ENCODE results near the gene PTPRT. TPM values are rescaled to one million over a fixed set of nuclear protein-coding genes. Genes with fewer than 3 reads are reported as not detected.

Gene PTPRT
- total and polyA plus RNA-seq, 7 donors, result under 0.01 to 0.09 (median 0.03) TPM; not detected in 1

GRCh38 chr20:42274986-42275385, 914.7 kb downstream of the PTPRT start:
- no peaks in the 10 kb centered on the region for H3K27me3 ChIP-seq (ENCODE audit: insufficient read depth in 3 of 3, low read length in 2 of 3)
- intact Hi-C loops (cut with DNase I), result no loop called here
- no peaks in the 10 kb centered on the region for H3K4me1 ChIP-seq
- H3K9me3 ChIP-seq, result no peaks in the 10 kb centered on the region
- TF ChIP-seq CTCF (IDR thresholded peaks at IDR 0.05), result no peak
- H3K4me3 ChIP-seq, result no peak overlapping the region
- H3K27ac ChIP-seq, result no peak overlapping the region
- DNase-seq (no peak), ATAC-seq (no peak)
- 62 to 65% (median 62%) methylated on average over 2 of the region's 2 CpGs for WGBS, 3 donors
- no peaks in the 10 kb centered on the region for H3K36me3 ChIP-seq (ENCODE audit: insufficient read depth in 1 of 2, low read depth in 1 of 2)

- DNase-seq, result no peak
- Histone ChIP-seq H3K27me3 (ENCODE audit: insufficient read depth in 3 of 3, low read length in 2 of 3) (no peaks in the 10 kb centered on the region), H3K4me1 (no peaks in the 10 kb centered on the region), H3K27ac (no peak overlapping the region), H3K9me3 (no peaks in the 10 kb centered on the region), H3K36me3 (ENCODE audit: insufficient read depth in 1 of 2, low read depth in 1 of 2) (no peaks in the 10 kb centered on the region), H3K4me3 (no peak overlapping the region)
- no peak for ATAC-seq
- no peak for TF ChIP-seq CTCF (IDR thresholded peaks at IDR 0.05)
- 90 to 94% (median 93%) methylated on average over 6 of the region's 6 CpGs for WGBS, 3 donors
- intact Hi-C loops (cut with DNase I), result no loop called here
Measured at GRCh38 chr20:42272516-42272915, 917.2 kb downstream of the PTPRT start.

- Histone ChIP-seq H3K36me3 (ENCODE audit: insufficient read depth in 1 of 2, low read depth in 1 of 2) (no peaks in the 10 kb centered on the region), H3K9me3 (no peaks in the 10 kb centered on the region), H3K27me3 (ENCODE audit: insufficient read depth in 3 of 3, low read length in 2 of 3) (no peaks in the 10 kb centered on the region), H3K27ac (no peak overlapping the region), H3K4me3 (no peak overlapping the region), H3K4me1 (no peaks in the 10 kb centered on the region)
- DNase-seq (no peak), ATAC-seq (no peak)
- intact Hi-C loops (cut with DNase I), result no loop called here
- no peak for TF ChIP-seq CTCF (IDR thresholded peaks at IDR 0.05)
- WGBS, 3 donors, result 54 to 69% (median 67%) methylated on average over 2 of the region's 2 CpGs
Measured at GRCh38 chr20:42270539-42270938, 919.2 kb downstream of the PTPRT start.

- no peak for TF ChIP-seq CTCF (IDR thresholded peaks at IDR 0.05)
- no peak overlapping the region for H3K27ac ChIP-seq
- no peaks in the 10 kb centered on the region for H3K27me3 ChIP-seq (ENCODE audit: insufficient read depth in 3 of 3, low read length in 2 of 3)
- no peaks in the 10 kb centered on the region for H3K9me3 ChIP-seq
- intact Hi-C loops (cut with DNase I), result no loop called here
- H3K4me3 ChIP-seq, result no peak overlapping the region
- ATAC-seq (no peak), DNase-seq (no peak)
- no peaks in the 10 kb centered on the region for H3K36me3 ChIP-seq (ENCODE audit: insufficient read depth in 1 of 2, low read depth in 1 of 2)
- 61 to 66% (median 62%) methylated on average over 4 of the region's 4 CpGs for WGBS, 3 donors
- H3K4me1 ChIP-seq, result no peaks in the 10 kb centered on the region
Measured at GRCh38 chr20:42267793-42268384, 921.8 kb downstream of the PTPRT start.

GRCh38 chr20:42261766-42262270, 927.9 kb downstream of the PTPRT start:
- Histone ChIP-seq H3K4me1 (no peaks in the 10 kb centered on the region), H3K9me3 (no peaks in the 10 kb centered on the region), H3K4me3 (no peak overlapping the region), H3K36me3 (ENCODE audit: insufficient read depth in 1 of 2, low read depth in 1 of 2) (no peaks in the 10 kb centered on the region), H3K27ac (no peak overlapping the region), H3K27me3 (ENCODE audit: insufficient read depth in 3 of 3, low read length in 2 of 3) (peaks cover 0 to 2% (median 0%) of the 10 kb centered on the region in 3 donors)
- WGBS, 3 donors, result 32 to 40% (median 34%) methylated on average over 6 of the region's 6 CpGs
- intact Hi-C loops (cut with DNase I), result no loop called here
- no peak for TF ChIP-seq CTCF (IDR thresholded peaks at IDR 0.05)
- no peak for DNase-seq
- no peak for ATAC-seq
